ENCODE data around the gene PRSS48. TPM values are rescaled to one million over a fixed set of nuclear protein-coding genes. Genes with fewer than 3 reads are reported as not detected.
A peak's percentile ranks its signal among the peaks of the same experiment; 100 is the strongest.

The PRSS48 gene
- total RNA-seq, 2 experiments from 2014 or later, result not detected

GRCh38 chr4:151323667-151324066 lies 46.7 kb downstream of the PRSS48 start:
- no peak for DNase-seq
- no peak overlapping the region for H3K27ac Mint-ChIP-seq
- peaks cover 55% of the 10 kb centered on the region for H3K27me3 Mint-ChIP-seq (ENCODE audit: low read depth)
- H3K9me3 Mint-ChIP-seq, result no peaks in the 10 kb centered on the region
- no peaks in the 10 kb centered on the region for H3K36me3 Mint-ChIP-seq (ENCODE audit: low read depth)
- H3K4me1 Mint-ChIP-seq (ENCODE audit: low read depth), result peaks cover 8% of the 10 kb centered on the region
- intact Hi-C loops (cut with micrococcal nuclease), result no loop called here
- no peak overlapping the region for H3K4me3 Mint-ChIP-seq
- CTCF ChIA-PET, result no interaction called here

- Mint-ChIP-seq H3K9me3 (no peaks in the 10 kb centered on the region), H3K27me3 (ENCODE audit: low read depth) (peaks cover 53% of the 10 kb centered on the region), H3K27ac (no peak overlapping the region), H3K4me1 (ENCODE audit: low read depth) (peaks cover 8% of the 10 kb centered on the region), H3K4me3 (peak overlapping the region; percentile 31), H3K36me3 (ENCODE audit: low read depth) (no peaks in the 10 kb centered on the region)
- intact Hi-C loops (cut with micrococcal nuclease), result no loop called here
- no peak for DNase-seq
- CTCF ChIA-PET, result no interaction called here
These were observed 47.3 kb downstream of the PRSS48 start for GRCh38 chr4:151324124-151324751.

GRCh38 chr4:151324752-151325110 lies 47.8 kb downstream of the PRSS48 start:
- intact Hi-C loops (cut with micrococcal nuclease), result no loop called here
- Mint-ChIP-seq H3K4me3 (peak overlapping the region; percentile 52), H3K27ac (no peak overlapping the region), H3K36me3 (ENCODE audit: low read depth) (no peaks in the 10 kb centered on the region), H3K9me3 (no peaks in the 10 kb centered on the region), H3K4me1 (ENCODE audit: low read depth) (peaks cover 8% of the 10 kb centered on the region), H3K27me3 (ENCODE audit: low read depth) (peaks cover 49% of the 10 kb centered on the region)
- CTCF ChIA-PET, result no interaction called here
- DNase-seq, result peak; percentile 8

- no peak within 1 kb of the TSS for H3K27ac Mint-ChIP-seq
- intact Hi-C loops (cut with micrococcal nuclease), result no loop called here
These were observed 48.4 kb downstream of the PRSS48 start, which contains the start of gene SH3D19 for GRCh38 chr4:151325111-151325948. TSS of gene SH3D19 (minus strand) at chr4:151325605. CDS start at chr4:151325352, 253 bp downstream.

GRCh38 chr4:151325949-151326246 lies 48.9 kb downstream of the PRSS48 start:
- H3K4me1 Mint-ChIP-seq (ENCODE audit: low read depth), result peaks cover 8% of the 10 kb centered on the region
- H3K27ac Mint-ChIP-seq, result no peak overlapping the region
- H3K27me3 Mint-ChIP-seq (ENCODE audit: low read depth), result peaks cover 48% of the 10 kb centered on the region
- no peaks in the 10 kb centered on the region for H3K36me3 Mint-ChIP-seq (ENCODE audit: low read depth)
- peaks cover 3% of the 10 kb centered on the region for H3K9me3 Mint-ChIP-seq
- intact Hi-C loops (cut with micrococcal nuclease), result no loop called here
- H3K4me3 Mint-ChIP-seq, result peak overlapping the region; percentile 75
- DNase-seq, result no peak
- CTCF ChIA-PET, result no interaction called here

More at GRCh38 chr4:151325111-151325948, 48.4 kb downstream of the PRSS48 start, which contains the start of gene SH3D19:
- H3K4me1 Mint-ChIP-seq (ENCODE audit: low read depth), result peaks cover 8% of the 10 kb centered on the region
- peak within 1 kb of the TSS; percentile 75 for H3K4me3 Mint-ChIP-seq
- no peaks in the 10 kb centered on the region for H3K9me3 Mint-ChIP-seq
- peaks cover 49% of the 10 kb centered on the region for H3K27me3 Mint-ChIP-seq (ENCODE audit: low read depth)
- no peak for DNase-seq
- CTCF ChIA-PET, result no interaction called here
- H3K36me3 Mint-ChIP-seq (ENCODE audit: low read depth), result no peaks in the 10 kb centered on the region

GRCh38 chr4:151329217-151330007 lies 52.5 kb downstream of the PRSS48 start:
- no peak for DNase-seq
- no peak overlapping the region for H3K27ac Mint-ChIP-seq

GRCh38 chr4:151331276-151332042 lies 54.5 kb downstream of the PRSS48 start:
- H3K27me3 Mint-ChIP-seq (ENCODE audit: low read depth), result peaks cover 15% of the 10 kb centered on the region
- H3K27ac Mint-ChIP-seq, result no peak overlapping the region
- no peaks in the 10 kb centered on the region for H3K4me1 Mint-ChIP-seq (ENCODE audit: low read depth)
- no peak overlapping the region for H3K4me3 Mint-ChIP-seq
- no peaks in the 10 kb centered on the region for H3K36me3 Mint-ChIP-seq (ENCODE audit: low read depth)
- peaks cover 4% of the 10 kb centered on the region for H3K9me3 Mint-ChIP-seq
- CTCF ChIA-PET, result no interaction called here
- intact Hi-C loops (cut with micrococcal nuclease), result no loop called here
- DNase-seq, result no peak

More at GRCh38 chr4:151329217-151330007, 52.5 kb downstream of the PRSS48 start:
- intact Hi-C loops (cut with micrococcal nuclease), result no loop called here
- CTCF ChIA-PET, result no interaction called here
- H3K36me3 Mint-ChIP-seq (ENCODE audit: low read depth), result no peaks in the 10 kb centered on the region
- peaks cover 29% of the 10 kb centered on the region for H3K27me3 Mint-ChIP-seq (ENCODE audit: low read depth)
- H3K4me1 Mint-ChIP-seq (ENCODE audit: low read depth), result peaks cover 6% of the 10 kb centered on the region
- peaks cover 4% of the 10 kb centered on the region for H3K9me3 Mint-ChIP-seq
- no peak overlapping the region for H3K4me3 Mint-ChIP-seq

GRCh38 chr4:151339467-151339866 lies 62.5 kb downstream of the PRSS48 start:
- no peaks in the 10 kb centered on the region for H3K36me3 Mint-ChIP-seq (ENCODE audit: low read depth)
- no peaks in the 10 kb centered on the region for H3K4me1 Mint-ChIP-seq (ENCODE audit: low read depth)
- CTCF ChIA-PET, result interaction anchor here (0.6 kb wide), 1 partner anchor 29 kb away, joined by 3 read pairs; no protein-coding TSS in a partner anchor
- DNase-seq, result no peak
- no peaks in the 10 kb centered on the region for H3K27me3 Mint-ChIP-seq (ENCODE audit: low read depth)
- no peak overlapping the region for H3K27ac Mint-ChIP-seq
- H3K9me3 Mint-ChIP-seq, result no peaks in the 10 kb centered on the region
- intact Hi-C loops (cut with micrococcal nuclease), result no loop called here
- H3K4me3 Mint-ChIP-seq, result no peak overlapping the region

- H3K27me3 Mint-ChIP-seq (ENCODE audit: low read depth), result no peaks in the 10 kb centered on the region
- intact Hi-C loops (cut with micrococcal nuclease), result no loop called here
- no peak for DNase-seq
- no peaks in the 10 kb centered on the region for H3K36me3 Mint-ChIP-seq (ENCODE audit: low read depth)
- no peak overlapping the region for H3K27ac Mint-ChIP-seq
- CTCF ChIA-PET, result no interaction called here
- no peaks in the 10 kb centered on the region for H3K9me3 Mint-ChIP-seq
- no peaks in the 10 kb centered on the region for H3K4me1 Mint-ChIP-seq (ENCODE audit: low read depth)
- no peak overlapping the region for H3K4me3 Mint-ChIP-seq
These were observed 63.9 kb downstream of the PRSS48 start for GRCh38 chr4:151340751-151341385.

Data from activated naive CD4-positive, alpha-beta T cell treated with anti-CD3 and anti-CD28 coated beads for 36 hours (primary cell).